HG03103 (cell line): ENCODE data around the gene TRUB1.

Experiments
- ATAC-seq: cut with Tn5 transposase; IDR thresholded peaks from one replicate; pipeline ENCODE4 v1.9.1; 2021; ENCODE audit warnings: low read depth; ENCODE audit not compliant: unreplicated experiment

Gene TRUB1

DNA sequence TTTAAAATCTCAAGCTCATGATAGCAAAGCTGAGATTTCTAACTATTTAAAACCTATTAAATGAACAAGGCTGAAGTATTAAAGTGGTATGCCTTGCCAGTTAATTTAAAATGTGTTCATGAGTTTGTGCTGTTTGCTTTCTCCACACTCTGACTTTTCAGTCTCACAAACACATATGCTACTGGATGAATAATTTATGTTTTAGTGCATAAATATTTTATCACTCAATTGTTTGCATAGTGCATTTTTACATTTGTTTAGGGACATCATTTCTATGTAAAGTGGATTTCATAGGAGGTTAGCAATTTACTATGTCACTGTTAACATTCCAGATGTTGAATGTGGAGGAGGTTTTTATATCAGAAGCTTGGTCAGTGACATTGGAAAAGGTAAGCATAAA is 36.0 kb downstream of the TRUB1 start:
- no peak for ATAC-seq

DNA sequence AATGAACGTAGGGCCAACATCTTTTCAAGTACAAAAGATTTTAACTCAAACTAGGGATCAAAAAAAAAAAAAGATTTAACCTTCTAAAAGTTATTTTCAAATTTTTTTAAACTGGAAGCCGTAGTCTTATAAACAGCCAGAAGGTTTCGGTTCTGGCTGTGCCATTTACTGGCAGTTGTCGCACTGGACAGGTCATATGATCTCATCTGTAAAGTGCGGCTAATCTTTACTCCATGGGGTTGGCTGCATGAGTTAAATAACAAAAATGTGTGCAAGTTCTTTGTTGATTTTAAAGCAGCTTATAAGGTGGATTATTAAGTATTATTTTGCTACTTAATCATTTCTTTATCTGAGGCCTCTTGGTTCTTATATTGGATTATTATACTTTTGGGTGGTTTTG is 36.6 kb downstream of the TRUB1 start:
- ATAC-seq, result no peak

DNA sequence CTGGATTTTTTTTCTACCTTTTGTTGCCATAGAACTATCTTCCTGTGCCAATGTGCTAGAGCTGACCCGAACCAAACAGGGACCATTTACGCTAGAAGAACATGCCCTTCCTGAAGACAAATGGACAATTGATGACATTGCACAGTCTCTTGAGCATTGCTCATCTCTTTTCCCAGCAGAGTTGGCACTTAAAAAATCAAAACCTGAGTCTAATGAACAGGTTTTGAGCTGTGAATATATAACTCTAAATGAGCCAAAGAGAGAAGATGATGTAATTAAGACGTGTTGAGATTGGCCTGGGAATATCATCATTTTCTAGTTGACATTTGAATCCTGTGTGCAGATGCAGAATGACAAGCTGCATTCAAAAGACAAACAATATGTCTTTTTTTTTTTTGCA is 37.1 kb downstream of the TRUB1 start:
- no peak for ATAC-seq

DNA sequence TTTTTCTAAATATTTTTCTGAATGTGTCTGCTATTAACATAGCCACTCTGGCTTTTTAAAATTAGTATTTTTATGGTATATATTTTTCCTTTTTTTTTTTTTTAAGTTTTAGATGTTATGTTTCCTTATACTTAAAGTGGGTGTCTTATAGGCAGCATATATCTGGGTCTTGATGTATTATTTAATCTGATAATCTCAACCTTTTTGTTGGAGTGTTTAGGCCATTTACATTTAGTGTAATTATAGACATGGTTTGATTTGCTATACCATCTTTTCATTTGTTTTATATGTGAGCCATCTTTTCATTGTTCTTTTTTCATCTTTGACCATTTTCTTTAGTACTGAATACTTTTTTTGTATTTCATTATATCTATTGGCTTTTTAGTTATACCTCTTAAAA is 45.0 kb downstream of the TRUB1 start:
- ATAC-seq, result no peak

DNA sequence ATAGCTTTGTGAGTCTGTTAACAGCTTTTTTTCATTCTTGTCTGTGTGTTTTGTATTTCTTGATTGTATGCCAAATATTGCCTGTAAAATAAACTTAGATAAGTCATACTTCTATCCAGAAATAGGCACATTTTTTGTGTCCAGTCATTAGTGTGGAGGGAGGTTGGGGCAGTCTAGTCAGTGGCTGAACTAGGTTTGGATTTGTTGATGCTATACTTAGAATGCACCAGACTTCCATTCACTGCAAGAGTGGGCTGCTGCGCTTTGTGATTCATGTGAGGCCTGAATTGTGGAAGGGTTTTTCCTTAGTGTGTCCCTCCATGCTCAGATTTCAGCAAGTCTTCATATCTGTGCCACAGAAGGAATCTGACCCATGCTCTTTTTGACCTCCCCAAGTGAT is 50.0 kb downstream of the TRUB1 start:
- no peak for ATAC-seq

DNA sequence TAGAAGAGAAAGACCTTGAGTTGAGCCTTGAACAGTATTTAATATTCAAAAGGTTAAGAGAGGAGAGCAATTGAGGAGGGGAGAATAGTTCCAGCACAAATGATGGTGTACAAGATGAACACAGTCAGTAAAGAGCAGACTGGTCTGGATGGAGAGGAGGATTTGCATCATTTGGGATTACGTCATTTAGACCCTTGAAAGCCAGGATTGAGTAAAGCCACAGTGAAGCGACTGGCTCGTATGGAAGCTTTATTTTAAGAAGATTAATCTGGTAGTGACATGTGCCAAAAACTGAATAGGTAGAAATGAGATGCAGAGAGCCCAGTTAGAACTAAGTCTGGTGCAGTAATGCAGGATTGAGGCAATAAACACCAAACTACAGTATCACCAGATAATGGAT is 52.6 kb downstream of the TRUB1 start:
- no peak for ATAC-seq

DNA sequence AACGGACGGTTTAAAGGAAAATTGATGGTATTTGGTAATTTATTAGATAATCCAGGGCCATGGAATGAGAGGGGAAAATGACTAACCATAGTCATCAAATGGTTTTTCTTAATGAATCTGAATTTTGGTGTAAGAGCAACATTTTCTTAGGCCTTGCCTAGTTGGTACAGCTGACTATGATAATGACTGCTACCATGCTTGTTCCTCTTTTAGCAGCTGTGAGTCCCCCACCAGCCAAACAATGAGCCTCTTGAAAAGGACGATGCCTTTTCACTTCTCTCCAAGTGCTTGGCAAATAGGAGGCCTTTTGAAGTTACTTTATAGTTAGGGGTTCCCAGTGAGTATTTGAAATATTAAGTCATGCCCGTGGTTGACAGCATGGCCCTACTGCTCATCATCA is 53.0 kb downstream of the TRUB1 start:
- ATAC-seq, result no peak

DNA sequence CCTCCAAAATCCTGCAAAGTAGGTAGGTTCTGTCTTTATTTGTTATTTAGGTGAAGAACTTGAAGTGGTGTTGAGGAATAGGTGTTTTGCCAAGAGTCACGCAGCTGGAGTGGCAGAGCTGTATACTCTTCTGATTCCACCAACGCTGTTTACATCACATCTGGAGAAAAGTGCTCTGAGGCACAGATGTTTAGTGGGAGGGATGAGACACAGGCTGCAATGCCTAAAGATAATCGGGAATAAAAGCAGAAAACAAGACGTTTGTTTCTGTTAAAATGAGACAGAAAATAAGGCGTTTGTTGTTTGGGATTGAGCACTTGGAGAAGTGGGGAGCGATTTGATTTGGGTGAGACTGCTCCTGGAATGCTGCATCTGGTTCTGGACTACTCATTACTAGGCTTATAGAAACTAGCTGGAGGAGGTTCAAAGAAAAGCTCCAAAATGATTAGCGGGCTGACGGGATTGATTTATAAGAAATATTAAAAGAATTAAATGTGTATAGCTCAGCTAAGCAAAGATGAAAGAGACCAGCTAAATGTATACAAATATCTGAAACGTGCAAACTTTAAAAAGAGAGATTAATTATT is 54.3 kb downstream of the TRUB1 start:
- no peak for ATAC-seq

DNA sequence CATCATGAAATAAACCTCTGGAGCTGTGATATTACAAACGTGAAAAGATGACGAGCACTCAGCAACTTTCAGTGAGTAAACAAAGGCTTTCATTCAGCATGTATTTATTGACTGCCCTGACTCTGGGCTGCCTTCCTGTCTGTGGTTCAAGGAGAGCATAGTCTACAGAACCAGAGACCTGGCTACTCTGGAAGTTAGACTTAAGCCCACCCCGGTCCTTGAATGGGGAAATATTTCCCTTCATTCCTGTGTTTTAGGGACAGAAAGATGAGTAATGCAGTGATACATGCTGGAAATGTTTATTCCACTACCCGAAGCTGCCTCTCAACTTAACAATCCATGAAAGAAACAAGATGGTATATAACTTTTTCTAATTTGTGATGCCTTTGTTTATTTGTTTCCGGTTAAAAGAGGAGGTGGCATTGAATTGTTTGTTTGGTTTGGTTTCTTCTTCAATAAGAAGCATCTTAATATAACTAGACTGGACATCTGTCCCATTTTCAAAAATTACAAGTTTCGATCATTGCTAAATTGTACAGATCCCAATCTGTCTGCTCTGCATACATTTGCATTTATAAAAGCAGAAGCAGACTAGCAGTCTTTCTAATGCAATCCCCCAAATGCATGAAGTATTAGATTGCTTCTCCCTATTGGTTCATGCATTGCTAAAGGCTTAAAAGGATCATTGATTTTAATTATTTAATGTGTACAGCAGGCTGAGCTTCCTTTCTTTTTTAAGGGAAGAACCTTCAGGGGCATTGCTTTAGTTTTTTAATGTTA is 57.7 kb downstream of the TRUB1 start:
- no peak for ATAC-seq

DNA sequence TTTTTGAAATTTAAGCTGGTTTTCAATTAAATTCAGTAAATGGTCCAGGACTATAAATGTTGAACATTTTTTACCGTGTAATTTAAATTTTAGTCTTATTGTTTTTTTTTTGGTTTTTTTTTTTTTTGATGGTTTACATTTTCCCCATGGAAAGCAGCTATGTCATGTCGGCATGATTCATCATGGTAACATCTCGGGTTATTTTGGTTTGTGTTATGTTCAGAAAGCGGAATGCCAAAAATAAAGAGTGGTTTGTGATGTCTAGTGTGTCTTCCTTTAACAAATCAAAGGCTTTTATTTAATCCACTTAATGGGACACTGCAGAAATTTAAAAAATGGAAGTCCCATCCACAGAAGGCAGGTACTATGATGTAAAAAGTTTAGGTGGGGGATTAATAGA is 58.5 kb downstream of the TRUB1 start:
- no peak for ATAC-seq

DNA sequence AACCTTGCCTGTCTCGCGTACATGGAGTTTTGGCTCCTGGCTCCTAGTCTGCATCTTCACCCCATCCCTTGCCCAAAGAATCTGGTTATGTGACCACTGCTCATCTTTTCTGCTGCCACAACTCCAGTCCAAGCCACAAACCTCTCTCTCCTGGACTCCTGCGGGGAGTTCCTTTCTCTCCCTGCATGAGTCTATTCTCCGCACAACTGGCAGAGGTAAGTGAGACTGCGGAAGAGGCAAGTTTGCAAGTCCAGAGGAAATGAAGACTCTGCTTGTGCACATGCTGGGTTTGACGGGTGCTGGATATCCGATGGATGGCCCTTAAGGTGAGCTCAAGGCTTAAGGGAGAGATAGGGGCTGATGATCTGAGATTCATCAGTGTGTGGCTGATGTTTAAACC is 61.0 kb downstream of the TRUB1 start:
- ATAC-seq, result no peak

DNA sequence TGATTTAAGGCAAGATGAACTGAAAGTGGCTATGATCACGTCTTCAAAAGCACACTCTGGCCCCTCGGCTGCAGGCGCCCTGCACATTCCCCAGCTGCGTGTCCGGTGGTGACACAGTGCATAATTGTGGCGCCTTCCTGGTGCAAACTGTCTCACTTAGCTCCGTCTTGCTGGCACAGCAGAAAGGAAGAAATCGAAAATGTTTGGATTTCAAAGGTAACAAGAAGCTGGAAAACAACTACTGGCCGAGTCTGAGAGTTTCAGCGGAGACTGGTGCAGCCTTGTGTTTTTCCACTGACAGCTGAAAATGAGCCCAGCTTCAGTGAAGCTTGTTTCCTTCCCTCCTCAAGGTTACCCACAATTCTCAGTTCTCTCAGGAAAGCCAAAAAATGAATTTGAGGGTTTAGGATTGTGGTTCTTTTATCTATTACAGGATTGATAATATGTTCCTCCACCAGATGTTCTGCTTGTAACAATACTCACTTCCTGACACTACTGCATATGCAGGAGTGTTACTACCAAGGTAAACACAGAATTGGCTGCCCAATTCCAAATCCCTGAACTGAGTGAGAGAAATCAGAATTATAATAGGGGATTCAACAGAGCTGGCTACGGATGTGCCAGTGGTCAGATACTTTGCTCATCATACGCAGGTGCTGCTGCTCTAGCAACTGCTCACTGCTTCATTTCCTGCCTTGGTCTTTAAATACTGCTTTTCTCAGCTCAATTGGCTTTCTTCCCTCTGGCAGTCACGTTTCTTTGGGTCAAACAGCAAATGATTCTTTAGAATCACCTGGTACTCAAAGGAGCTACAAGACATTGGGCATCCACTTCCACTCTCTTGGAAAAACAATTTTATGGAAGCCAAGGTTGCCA is 63.7 kb downstream of the TRUB1 start:
- ATAC-seq, result peak; percentile 61

DNA sequence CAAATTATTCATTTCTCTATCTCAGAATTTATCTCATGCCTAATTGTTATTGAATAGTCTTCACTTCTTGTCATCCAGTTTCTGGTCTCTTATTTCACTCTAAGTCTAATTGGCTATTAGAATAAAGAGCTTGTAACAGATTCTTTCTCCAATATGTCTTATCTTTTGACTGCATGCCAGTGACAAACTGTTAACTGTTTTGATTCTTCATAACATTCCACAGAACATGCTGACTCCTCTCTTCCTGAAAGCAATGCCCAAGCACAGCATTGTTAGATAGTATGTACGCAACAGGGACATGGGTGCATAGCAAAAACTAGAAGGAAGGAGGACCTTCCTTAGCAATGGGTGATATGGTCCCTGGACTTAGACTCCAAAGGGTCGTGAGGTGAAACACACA is 65.4 kb downstream of the TRUB1 start:
- no peak for ATAC-seq

DNA sequence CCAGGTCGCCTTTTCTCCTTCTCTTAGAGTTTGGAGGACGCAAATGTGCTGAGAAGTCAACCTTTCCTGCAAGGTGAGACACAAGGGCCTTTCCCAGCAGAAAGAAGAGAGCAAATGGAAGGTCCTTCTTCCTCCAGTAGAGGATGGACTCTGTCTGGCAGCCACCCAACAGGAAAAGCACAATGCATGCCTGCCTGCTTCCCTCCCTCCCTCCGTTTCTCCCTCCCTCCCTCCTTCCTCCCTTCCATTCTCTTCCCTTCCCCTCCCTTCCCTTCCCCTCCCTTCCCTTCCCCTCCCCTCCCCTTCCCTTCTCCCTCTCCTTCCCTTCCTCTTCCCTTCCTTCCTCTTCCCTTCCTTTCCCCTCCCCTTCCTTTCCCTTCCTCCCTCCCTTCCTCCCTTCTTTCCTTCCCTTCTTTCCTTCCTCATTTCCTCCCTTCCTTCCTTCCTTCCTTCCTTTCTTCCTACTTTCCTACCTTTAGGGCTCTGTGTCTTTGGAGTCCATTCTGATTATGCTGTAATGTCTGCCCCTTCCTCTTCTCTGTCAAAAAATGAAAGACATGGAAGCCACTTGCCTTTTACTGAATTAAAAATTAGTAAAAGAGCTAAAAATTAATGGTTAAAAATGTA is 66.4 kb downstream of the TRUB1 start:
- ATAC-seq, result no peak

DNA sequence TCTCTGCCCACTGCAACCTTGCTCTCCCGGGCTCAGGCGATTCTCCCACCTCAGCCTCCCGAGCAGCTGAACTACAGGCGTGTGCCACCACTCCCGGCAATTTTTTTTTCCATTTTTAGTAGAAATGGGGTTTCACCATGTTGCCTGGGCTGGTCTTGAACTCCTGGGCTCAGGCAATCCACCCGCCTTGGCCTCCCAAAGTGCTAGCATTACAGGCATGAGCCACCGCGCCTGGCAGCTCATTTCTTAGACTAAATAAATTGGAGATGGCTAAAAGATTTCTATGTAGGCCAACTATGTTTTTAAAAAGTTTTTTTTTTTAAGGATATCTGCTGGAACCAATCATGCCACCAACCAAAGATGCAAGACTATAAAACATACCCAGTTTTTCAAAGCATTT is 67.8 kb downstream of the TRUB1 start:
- no peak for ATAC-seq

DNA sequence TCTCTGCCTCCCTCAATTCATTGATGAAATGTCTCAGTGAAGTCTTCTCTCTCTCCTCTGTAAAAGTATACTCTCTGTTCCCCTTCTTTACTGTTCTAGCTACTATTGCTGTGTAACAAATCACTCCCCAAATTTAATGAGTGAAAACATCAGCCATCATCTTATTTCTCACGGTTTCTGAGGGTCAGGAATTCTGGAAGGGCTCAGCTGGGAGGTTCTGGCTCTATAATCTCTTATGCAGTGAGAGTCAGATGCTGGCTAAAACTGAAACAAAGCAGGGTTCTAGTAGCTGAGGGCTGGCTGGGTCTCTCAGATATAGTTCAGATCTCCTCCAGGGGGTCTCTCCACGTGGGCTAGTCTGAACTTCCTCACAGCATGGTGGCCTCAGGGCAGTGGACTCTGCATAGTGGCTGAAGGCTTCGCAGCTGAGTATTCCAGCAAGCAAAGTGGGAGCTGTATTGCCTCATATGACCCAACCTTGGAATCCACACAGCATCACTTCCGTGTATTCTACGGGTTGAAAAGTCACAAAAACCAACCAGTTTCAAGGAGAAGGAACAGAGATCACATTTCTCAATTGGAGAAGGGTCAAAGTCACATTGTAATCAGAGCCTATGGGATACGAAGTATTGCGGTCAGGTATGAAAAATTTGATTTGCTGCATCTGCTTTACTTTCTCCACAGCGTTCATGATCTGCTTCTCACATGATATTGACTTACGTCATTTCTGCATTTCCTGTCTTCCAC is 80.4 kb downstream of the TRUB1 start:
- ATAC-seq, result no peak

DNA sequence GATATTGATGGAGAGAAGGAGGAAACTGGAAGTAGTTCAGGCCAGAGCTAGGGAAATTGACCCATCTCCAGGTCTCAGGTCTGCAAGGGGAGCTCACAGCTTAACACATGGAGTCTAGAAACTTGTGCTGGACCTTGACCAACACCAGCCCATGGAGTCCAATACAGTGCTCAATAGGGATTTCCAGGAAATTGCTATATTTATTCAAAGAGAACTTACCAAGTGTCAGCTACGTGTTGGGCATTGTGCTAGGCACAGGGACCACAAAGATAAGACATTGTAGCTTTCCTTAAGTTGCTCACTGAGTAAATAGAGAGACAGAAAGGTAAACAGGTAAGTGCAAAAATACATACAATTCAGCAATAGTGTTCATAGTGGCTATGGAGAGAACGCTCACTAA is 82.5 kb downstream of the TRUB1 start:
- no peak for ATAC-seq

DNA sequence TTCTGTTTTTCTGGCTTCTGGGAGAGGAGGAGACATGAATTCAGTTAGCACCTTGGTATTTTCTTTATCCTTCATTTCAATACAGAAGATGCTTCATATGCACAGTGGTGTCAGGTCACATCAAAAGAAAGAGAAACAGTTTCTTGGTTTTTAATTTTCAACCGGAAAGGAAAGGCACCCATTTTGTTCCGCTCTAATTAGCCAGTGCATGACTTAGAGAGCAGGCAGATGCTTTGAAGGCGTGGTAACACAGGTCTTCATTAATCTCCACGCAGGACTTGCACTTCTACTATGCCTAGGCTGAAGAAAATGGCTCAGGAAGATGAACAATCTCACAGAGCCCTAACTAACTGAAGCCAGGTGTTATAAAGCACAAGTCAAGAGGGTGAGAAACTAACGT is 84.7 kb downstream of the TRUB1 start:
- no peak for ATAC-seq

DNA sequence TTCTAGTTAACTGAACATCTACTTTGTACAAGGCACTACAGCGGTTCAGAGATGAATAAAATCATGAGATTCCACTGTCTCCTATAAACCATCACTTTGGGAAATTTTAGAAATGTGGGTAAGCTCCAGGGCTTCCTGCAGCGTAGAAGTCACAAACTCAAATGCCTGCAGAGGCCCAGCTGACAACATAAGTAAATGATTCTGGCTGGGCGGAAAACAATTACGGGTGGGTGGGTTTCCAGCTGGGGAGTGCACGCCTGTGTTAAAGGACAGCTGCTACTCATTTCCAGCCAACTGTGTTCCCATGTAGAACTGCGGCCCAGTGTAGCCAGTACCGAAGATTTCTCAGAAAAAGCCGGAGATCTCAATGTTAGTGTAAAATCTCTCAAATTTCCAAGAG is 85.7 kb downstream of the TRUB1 start:
- ATAC-seq, result no peak

DNA sequence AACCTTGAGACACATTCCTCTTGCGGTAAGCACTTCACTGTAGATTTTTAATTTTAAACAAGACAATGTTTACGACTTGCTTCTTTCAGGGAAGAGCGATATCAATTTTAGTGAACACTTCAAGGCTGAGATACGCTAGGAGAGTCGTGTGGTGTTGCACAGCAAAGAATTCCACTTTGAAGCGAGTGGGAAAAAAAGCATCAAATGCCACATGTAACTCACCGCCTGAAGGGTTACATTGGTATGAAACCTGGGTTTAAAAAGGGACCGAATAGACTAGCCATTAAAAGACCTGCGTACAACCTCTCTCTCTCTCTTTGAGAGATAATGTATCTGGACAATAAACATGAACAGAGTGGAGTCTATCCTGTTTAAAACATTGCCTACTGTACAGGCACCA is 86.4 kb downstream of the TRUB1 start:
- no peak for ATAC-seq
